HepG2 (cell line): ENCODE data around the gene ATP8B4. TPM values are rescaled to one million over a fixed set of nuclear protein-coding genes. Genes with fewer than 3 reads are reported as not detected.

Source experiments
- ATAC-seq: fragments of 200-7000 bp; cut with Tn5 transposase; 3 replicates; pipeline ENCODE4 v1.9.1; 2020; ENCODE audit warnings: mild to moderate bottlenecking, moderate library complexity
- BruUV-seq: library from RNA; stranded (reverse); fragments of 400-500 nt; replicated peaks from 2 replicates; lab custom pipeline; 2021; lab: Mats Ljungman, UMichigan
- CTCF ChIA-PET: fragments of 300-600 bp; formaldehyde crosslinking; extraction: SDS; loops from one replicate; lab custom pipeline; 2021; ENCODE audit warnings: low total read pairs, inconsistent platforms, low intra/inter-chr PET ratio; lab: Yijun Ruan, JAX
- POLR2A ChIA-PET: fragments of 350-600 bp; sonication (Branson Sonifier 250); formaldehyde crosslinking; loops from one replicate; lab custom pipeline; 2020; ENCODE audit warnings: antibody characterized with exemption, inconsistent platforms; lab: Yijun Ruan, JAX
- DNase-seq: peaks from one replicate; pipeline ENCODE4 v3.0.0-alpha.2; 2015; ENCODE audit warnings: low spot score
- FAIRE-seq: peaks from 3 replicates; lab custom pipeline; 2011; peaks lifted over from hg19 to GRCh38; lab: Jason Lieb, UNC
- H2AFZ ChIP-seq: one replicate; pipeline ENCODE4 v1.6.1; 2011; ENCODE audit warnings: low read length, inconsistent platforms
- H3K27ac ChIP-seq: fragments of 300-600 bp; 3 replicates; pipeline ENCODE4 v1.8.0; 2011; ENCODE audit warnings: mixed run types, mild to moderate bottlenecking, mixed read lengths, low read length, inconsistent platforms; ENCODE audit not compliant: insufficient read depth; ENCODE audit errors: extremely low read length
- H3K27me3 ChIP-seq, 2 experiments: fragments of 200-600 bp in 1 of 2; 2 replicates in 1 of 2; 3 replicates in 1 of 2; pipeline versions ENCODE4 v1.6.0 to v1.8.0; 2011; ENCODE audit warnings: low read length in 2 of 2, mild to moderate bottlenecking in 2 of 2, moderate library complexity in 2 of 2, inconsistent platforms in 1 of 2; ENCODE audit not compliant: insufficient read depth in 2 of 2, control insufficient read depth in 1 of 2
- H3K36me3 ChIP-seq, 2 experiments: fragments of 200-600 bp in 1 of 2; replicated peaks in 1 of 2; 2 replicates in 1 of 2; 3 replicates in 1 of 2; pipeline versions ENCODE4 v1.5.1 to v1.8.0; 2011; ENCODE audit warnings: low read length in 2 of 2, inconsistent platforms in 1 of 2; ENCODE audit not compliant: insufficient read depth in 2 of 2, control insufficient read depth in 1 of 2
- H3K4me1 ChIP-seq: 2 replicates; pipeline ENCODE4 v1.5.1; 2012; ENCODE audit warnings: low read length, inconsistent platforms; ENCODE audit not compliant: insufficient read depth
- H3K4me2 ChIP-seq: 2 replicates; pipeline ENCODE4 v1.6.0; 2011; ENCODE audit warnings: low read depth, low read length, inconsistent platforms
- H3K4me3 ChIP-seq, 3 experiments: fragments of 200-600 bp in 1 of 3; sonication (generic), shearing (Covaris generic) in 1 of 3; replicated peaks in 1 of 3; 2 replicates each; pipeline ENCODE4 v1.5.1; 2011 to 2016; ENCODE audit warnings: low read length in 3 of 3, inconsistent platforms in 2 of 3, low read depth in 2 of 3, mild to moderate bottlenecking in 2 of 3, control low read depth in 1 of 3, mixed read lengths in 1 of 3; ENCODE audit not compliant: insufficient read depth in 1 of 3
- H3K79me2 ChIP-seq: one replicate; pipeline ENCODE4 v1.6.1; 2011; ENCODE audit warnings: low read length, inconsistent platforms; ENCODE audit not compliant: insufficient read depth
- H3K9ac ChIP-seq: 2 replicates; pipeline ENCODE4 v1.6.0; 2011; ENCODE audit warnings: mild to moderate bottlenecking, low read depth, low read length, inconsistent platforms; ENCODE audit not compliant: insufficient read depth
- H3K9me3 ChIP-seq: 2 replicates; pipeline ENCODE4 v1.5.1; 2012; ENCODE audit warnings: mild to moderate bottlenecking, low read length
- H4K20me1 ChIP-seq: 2 replicates; pipeline ENCODE4 v1.6.0; 2011; ENCODE audit warnings: inconsistent platforms, mild to moderate bottlenecking, low read length, moderate library complexity; ENCODE audit not compliant: insufficient read depth
- DNMT3B ChIP-seq: conservative IDR thresholded peaks from 2 replicates; pipeline ENCODE4 v1.6.1; 2016; ENCODE audit warnings: missing biosample characterization, control low read depth
- EP300 ChIP-seq, 3 experiments: sonication (generic) in 1 of 3; formaldehyde crosslinking in 1 of 3; IDR thresholded peaks; 2 replicates each; pipeline versions ENCODE4 v1.5.1 to v1.6.1; 2011 to 2020; ENCODE audit warnings: low read depth in 2 of 3, low read length in 2 of 3, borderline replicate concordance in 1 of 3, improper control_type of control experiment in 1 of 3, mild to moderate bottlenecking in 1 of 3, missing genetic modification reagents in 1 of 3, moderate library complexity in 1 of 3
- GPN1 ChIP-seq: sonication (generic); formaldehyde crosslinking; IDR thresholded peaks from 2 replicates; pipeline ENCODE4 v1.5.1; 2020; ENCODE audit warnings: missing genetic modification reagents, borderline replicate concordance
- HMGXB3 ChIP-seq: sonication (generic); formaldehyde crosslinking; IDR thresholded peaks from 2 replicates; pipeline ENCODE4 v1.4.0; 2020; ENCODE audit warnings: missing genetic modification reagents, borderline replicate concordance
- KLF15 ChIP-seq: sonication (generic); formaldehyde crosslinking; IDR thresholded peaks from 2 replicates; pipeline ENCODE4 v1.8.1; 2023; ENCODE audit warnings: borderline replicate concordance, mild to moderate bottlenecking, inconsistent platforms, missing genetic modification reagents, mixed read lengths
- MEF2D ChIP-seq: sonication (generic); formaldehyde crosslinking; IDR thresholded peaks from 2 replicates; pipeline ENCODE4 v1.5.1; 2020; ENCODE audit warnings: mild to moderate bottlenecking, missing genetic modification reagents
- NR0B2 ChIP-seq: sonication (generic); formaldehyde crosslinking; IDR thresholded peaks from 2 replicates; pipeline ENCODE4 v1.4.0; 2020; ENCODE audit warnings: mild to moderate bottlenecking, missing genetic modification reagents
- RBFOX2 ChIP-seq: fragments of 200-400 bp; formaldehyde crosslinking; IDR thresholded peaks from 2 replicates; pipeline ENCODE4 v1.6.1; 2017; ENCODE audit warnings: low read depth, mild to moderate bottlenecking, low read length
- SOX6 ChIP-seq, 2 experiments: fragments of 450-650 bp in 1 of 2; sonication (generic) in 1 of 2; formaldehyde crosslinking in 1 of 2; IDR thresholded peaks; 2 replicates each; pipeline versions ENCODE4 v1.4.0 to v1.6.1; 2017 to 2020; ENCODE audit warnings: antibody characterized with exemption in 1 of 2, mild to moderate bottlenecking in 1 of 2, missing genetic modification reagents in 1 of 2
- THAP11 ChIP-seq: IDR thresholded peaks from 2 replicates; pipeline ENCODE4 v1.6.1; 2016; ENCODE audit warnings: missing biosample characterization, missing genetic modification reagents
- ZNF101 ChIP-seq: sonication (generic); formaldehyde crosslinking; IDR thresholded peaks from 2 replicates; pipeline ENCODE4 v1.4.0; 2020; ENCODE audit warnings: mild to moderate bottlenecking, low read depth, missing genetic modification reagents, borderline replicate concordance
- ZNF710 ChIP-seq: sonication (generic); formaldehyde crosslinking; IDR thresholded peaks from 2 replicates; pipeline ENCODE4 v1.5.0; 2020; ENCODE audit warnings: mild to moderate bottlenecking, missing genetic modification reagents, borderline replicate concordance
- WGBS: methylation state at CpG from one replicate; pipeline ENCODE4 v1.1.6; 2017; ENCODE audit warnings: low lambda C conversion rate; 5-methylcytosine and 5-hydroxymethylcytosine counted together
- in situ Hi-C: cut with HindIII; loops from 2 replicates; pipeline ENCODE4 v1.10.0; 2017; ENCODE audit warnings: low pct_unique_long_range_greater_than_20kb; ENCODE audit not compliant: extremely low pct_ligation_motif_present
- intact Hi-C: fragments of 100-400 bp; cut with micrococcal nuclease; formaldehyde crosslinking; loops from one replicate; pipeline ENCODE4 v1.10.0; 2022; ENCODE audit not compliant: unreplicated experiment
- polyA plus RNA-seq, 8 experiments: library from polyadenylated mRNA; depleted of rRNA in 3 of 8; stranded (reverse) in 7 of 8; unstranded in 1 of 8; fragments of >200 nt; fragmentation: Illumina TruSeq in 4 of 8; extraction: Trizol in 4 of 8; gene quantifications; 2 replicates each; pipeline versions ENCODE4 v1.2.1 to v1.2.3, GENCODE V29; 2011 to 2016; ENCODE audit warnings: low read depth in 4 of 8, missing spikeins in 1 of 8, mixed read lengths in 1 of 8; ENCODE audit not compliant: insufficient read depth in 1 of 8
- total RNA-seq, 5 experiments: library from RNA; depleted of rRNA; stranded (reverse); fragments of >200 nt; fragmentation: Illumina TruSeq; extraction: Trizol; gene quantifications; 2 replicates each; pipeline ENCODE4 v1.2.3, GENCODE V29; 2016; ENCODE audit warnings: low read depth in 1 of 5

Gene ATP8B4
- total and polyA plus RNA-seq, 2 of the 13 experiments (the other 11 are each of a cell fraction or from before 2014, with no cell fraction given): 0.24 to 0.69 TPM

- TF ChIP-seq NR0B2 (CRISPR knock-in tag): no peak
- no peak for TF ChIP-seq ZNF710 (CRISPR knock-in tag)
- no peak for TF ChIP-seq ZNF101 (CRISPR knock-in tag)
- no peak for TF ChIP-seq RBFOX2
- no peak for TF ChIP-seq KLF15 (CRISPR knock-in tag)
- no peak for TF ChIP-seq MEF2D (CRISPR knock-in tag)
- no peak for TF ChIP-seq SOX6 (IDR thresholded peaks at IDR 0.05)
- no peak for TF ChIP-seq SOX6 (CRISPR knock-in tag; IDR thresholded peaks at IDR 0.05)
- TF ChIP-seq THAP11 (CRISPR knock-in tag): no peak
Measured at GRCh38 chr15:49852756-49853155, 266.3 kb downstream of the ATP8B4 start (continued).

GRCh38 chr15:49848807-49849206 lies 270.2 kb downstream of the ATP8B4 start:
- no TSS peak for BruUV-seq
- Histone ChIP-seq H3K27me3 (no peaks in the 10 kb centered on the region), H3K4me3 (no peak overlapping the region), H3K79me2 (no peaks in the 10 kb centered on the region), H2AFZ (no peak overlapping the region), H3K27ac (no peak overlapping the region), H3K9ac (no peak overlapping the region), H3K4me1 (peaks cover 9% of the 10 kb centered on the region), H3K36me3 (no peaks in the 10 kb centered on the region), H3K4me2 (no peak overlapping the region), H4K20me1 (no peaks in the 10 kb centered on the region), H3K9me3 (no peaks in the 10 kb centered on the region)
- DNase-seq: no peak
- POLR2A ChIA-PET: no interaction called here
- intact Hi-C loops: no loop called here
- in situ Hi-C loops: no loop called here
- no peak for ATAC-seq
- CTCF ChIA-PET: no interaction called here
- 18% methylated on average over 2 of the region's 2 CpGs for WGBS
- no peak for FAIRE-seq
- TF ChIP-seq GPN1 (CRISPR knock-in tag) (no peak), DNMT3B (CRISPR knock-in tag) (no peak), HMGXB3 (no peak), EP300 (IDR thresholded peaks at IDR 0.05; ENCODE audit: low read depth in 2 of 2, low read length in 2 of 2) (no peak), EP300 (CRISPR knock-in tag; IDR thresholded peaks at IDR 0.05; ENCODE audit: borderline replicate concordance) (no peak)
